ENCODE data around the gene TBC1D5. TPM values are rescaled to one million over a fixed set of nuclear protein-coding genes. Genes with fewer than 3 reads are reported as not detected.

TBC1D5 gene
- total and polyA plus RNA-seq, 2 donors (not counting 1 experiment from before 2014, with no cell fraction given) = 22.6 to 111 TPM

DNA sequence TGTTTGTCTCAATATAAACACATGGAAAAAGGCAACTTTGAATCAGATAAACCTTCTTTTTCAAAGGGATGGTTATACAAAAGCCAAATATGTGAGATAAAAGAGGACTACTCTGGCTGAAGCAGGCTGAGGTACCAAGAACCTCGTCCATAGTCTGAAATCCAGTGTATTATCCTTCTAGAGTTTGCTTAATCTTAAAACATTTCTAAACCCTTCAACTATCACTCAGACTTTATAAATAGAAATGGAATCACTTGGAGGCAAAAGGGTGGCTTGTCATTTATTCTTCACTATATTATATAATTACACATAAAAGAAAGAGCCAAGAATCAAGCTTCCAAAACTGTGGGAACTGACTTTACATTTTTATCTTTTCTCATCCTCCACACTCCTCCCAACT, 554.1 kb downstream of the TBC1D5 start:
- intact Hi-C loops (cut with micrococcal nuclease) = no loop called here
- Histone ChIP-seq H4K20me1 (ENCODE audit: control insufficient read depth, insufficient read depth, low read length, poor library complexity, severe bottlenecking) (no peaks in the 10 kb centered on the region), H3K4me2 (replicated peaks; ENCODE audit: low read depth, low read length, poor library complexity, severe bottlenecking) (no peak overlapping the region), H3K27me3 (replicated peaks in 1 of 4; ENCODE audit: control extremely low read depth in 1 of 4, control insufficient read depth in 3 of 4, insufficient read depth in 4 of 4, low read length in 3 of 4) (no peaks in the 10 kb centered on the region), H2AFZ (ENCODE audit: insufficient read depth, low read depth, low read length, poor library complexity, severe bottlenecking) (no peak overlapping the region), H3K4me1 (ENCODE audit: control insufficient read depth in 2 of 2, insufficient read depth in 2 of 2, low read length in 2 of 2) (peaks cover 10 to 16% of the 10 kb centered on the region in 2 donors), H3K27ac (ENCODE audit: low read length in 2 of 2) (no peak overlapping the region), H3K79me2 (ENCODE audit: control insufficient read depth, insufficient read depth, low read length) (no peaks in the 10 kb centered on the region), H3K9ac (ENCODE audit: low read length) (no peak overlapping the region), H3K9me3 (ENCODE audit: control extremely low read depth in 1 of 3, control insufficient read depth in 2 of 3, insufficient read depth in 1 of 3, low read length in 2 of 3) (no peaks in the 10 kb centered on the region), H3K4me3 (ENCODE audit: control extremely low read depth in 1 of 5, extremely low read depth in 1 of 5, insufficient read depth in 1 of 5, low read depth in 2 of 5, low read length in 4 of 5) (no peak overlapping the region), H3K36me3 (replicated peaks in 1 of 2; ENCODE audit: control extremely low read depth in 1 of 2, control insufficient read depth in 1 of 2, extremely low read depth in 1 of 2, insufficient read depth in 2 of 2, low read length in 1 of 2) (peaks cover 0 to 16% of the 10 kb centered on the region in 2 experiments)
- DNase-seq (no peak), ATAC-seq (ENCODE audit: low read depth) (no peak)
- no CpG with 5 or more reads among the region's 1 CpG for WGBS (ENCODE audit: insufficient coverage)
- ChIA-PET POLR2A (no interaction called here), CTCF (interaction anchor here (0.5 kb wide), 1 partner anchor 796 kb away, joined by 3 read pairs; no protein-coding TSS in a partner anchor)
- no peaks in the 10 kb centered on the region for H3K27me3 Mint-ChIP-seq
- H3K9me3 Mint-ChIP-seq (ENCODE audit: insufficient read depth) = no peaks in the 10 kb centered on the region
- H3K4me1 Mint-ChIP-seq = peaks cover 24% of the 10 kb centered on the region
- no peak overlapping the region for H3K4me3 Mint-ChIP-seq
- TF ChIP-seq, protein P1, sequence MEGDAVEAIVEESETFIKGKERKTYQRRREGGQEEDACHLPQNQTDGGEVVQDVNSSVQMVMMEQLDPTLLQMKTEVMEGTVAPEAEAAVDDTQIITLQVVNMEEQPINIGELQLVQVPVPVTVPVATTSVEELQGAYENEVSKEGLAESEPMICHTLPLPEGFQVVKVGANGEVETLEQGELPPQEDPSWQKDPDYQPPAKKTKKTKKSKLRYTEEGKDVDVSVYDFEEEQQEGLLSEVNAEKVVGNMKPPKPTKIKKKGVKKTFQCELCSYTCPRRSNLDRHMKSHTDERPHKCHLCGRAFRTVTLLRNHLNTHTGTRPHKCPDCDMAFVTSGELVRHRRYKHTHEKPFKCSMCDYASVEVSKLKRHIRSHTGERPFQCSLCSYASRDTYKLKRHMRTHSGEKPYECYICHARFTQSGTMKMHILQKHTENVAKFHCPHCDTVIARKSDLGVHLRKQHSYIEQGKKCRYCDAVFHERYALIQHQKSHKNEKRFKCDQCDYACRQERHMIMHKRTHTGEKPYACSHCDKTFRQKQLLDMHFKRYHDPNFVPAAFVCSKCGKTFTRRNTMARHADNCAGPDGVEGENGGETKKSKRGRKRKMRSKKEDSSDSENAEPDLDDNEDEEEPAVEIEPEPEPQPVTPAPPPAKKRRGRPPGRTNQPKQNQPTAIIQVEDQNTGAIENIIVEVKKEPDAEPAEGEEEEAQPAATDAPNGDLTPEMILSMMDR (IDR thresholded peaks at IDR 0.05) = no peak
- no peak for TF ChIP-seq EZH2 (IDR thresholded peaks at IDR 0.05; ENCODE audit: borderline replicate concordance, insufficient read depth, low read depth, low read length, poor library complexity, severe bottlenecking)
- H3K27ac Mint-ChIP-seq = no peak overlapping the region

DNA sequence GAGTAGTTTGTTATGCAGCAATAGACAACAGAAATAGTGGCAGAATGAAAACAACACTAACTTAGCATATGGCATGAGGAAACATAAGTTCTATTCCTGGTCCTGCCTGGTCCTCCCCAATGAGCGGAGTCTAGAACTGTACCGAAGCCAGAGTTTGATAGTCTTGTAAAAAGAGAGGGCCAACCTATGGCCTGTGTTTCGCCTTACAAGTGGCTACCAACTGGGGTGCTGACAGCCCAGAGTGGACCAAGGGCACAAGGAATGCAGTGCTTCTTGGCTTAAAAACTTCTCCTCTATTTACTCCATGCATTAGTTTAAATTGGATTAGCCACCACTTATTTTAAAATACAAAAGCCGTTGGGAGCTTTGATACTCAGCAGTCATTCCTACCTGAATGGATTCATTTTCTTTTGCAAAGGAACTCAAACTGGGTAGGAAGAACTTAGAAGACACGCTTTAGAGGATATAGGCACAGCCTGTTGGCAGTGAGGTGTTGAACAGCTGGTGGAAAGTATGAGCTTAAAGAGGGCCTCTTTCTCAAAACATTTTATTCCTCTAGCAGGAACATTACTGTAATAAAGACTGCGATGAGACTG, 554.7 kb downstream of the TBC1D5 start:
- no peaks in the 10 kb centered on the region for H3K27me3 Mint-ChIP-seq
- Histone ChIP-seq H3K9me3 (ENCODE audit: control extremely low read depth in 1 of 3, control insufficient read depth in 2 of 3, insufficient read depth in 1 of 3, low read length in 2 of 3) (no peaks in the 10 kb centered on the region), H3K9ac (ENCODE audit: low read length) (no peak overlapping the region), H4K20me1 (ENCODE audit: control insufficient read depth, insufficient read depth, low read length, poor library complexity, severe bottlenecking) (no peaks in the 10 kb centered on the region), H2AFZ (ENCODE audit: insufficient read depth, low read depth, low read length, poor library complexity, severe bottlenecking) (no peak overlapping the region), H3K4me2 (replicated peaks; ENCODE audit: low read depth, low read length, poor library complexity, severe bottlenecking) (no peak overlapping the region), H3K27me3 (replicated peaks in 1 of 4; ENCODE audit: control extremely low read depth in 1 of 4, control insufficient read depth in 3 of 4, insufficient read depth in 4 of 4, low read length in 3 of 4) (no peaks in the 10 kb centered on the region), H3K79me2 (ENCODE audit: control insufficient read depth, insufficient read depth, low read length) (no peaks in the 10 kb centered on the region), H3K4me1 (ENCODE audit: control insufficient read depth in 2 of 2, insufficient read depth in 2 of 2, low read length in 2 of 2) (peaks cover 13 to 16% of the 10 kb centered on the region in 2 donors), H3K27ac (ENCODE audit: low read length in 2 of 2) (no peak overlapping the region), H3K4me3 (ENCODE audit: control extremely low read depth in 1 of 5, extremely low read depth in 1 of 5, insufficient read depth in 1 of 5, low read depth in 2 of 5, low read length in 4 of 5) (no peak overlapping the region), H3K36me3 (replicated peaks in 1 of 2; ENCODE audit: control extremely low read depth in 1 of 2, control insufficient read depth in 1 of 2, extremely low read depth in 1 of 2, insufficient read depth in 2 of 2, low read length in 1 of 2) (peaks cover 0 to 23% of the 10 kb centered on the region in 2 experiments)
- H3K4me3 Mint-ChIP-seq = no peak overlapping the region
- ATAC-seq (ENCODE audit: low read depth) (no peak), DNase-seq (no peak)
- H3K27ac Mint-ChIP-seq = peak overlapping the region; percentile 16
- H3K4me1 Mint-ChIP-seq = peaks cover 24% of the 10 kb centered on the region
- CTCF ChIA-PET = interaction anchor here (1.2 kb wide), 1 partner anchor 586 kb away, joined by 3 read pairs; no protein-coding TSS in a partner anchor
- TF ChIP-seq, protein P1 (IDR thresholded peaks at IDR 0.05) = no peak
- TF ChIP-seq EZH2 (IDR thresholded peaks at IDR 0.05; ENCODE audit: borderline replicate concordance, insufficient read depth, low read depth, low read length, poor library complexity, severe bottlenecking) = no peak
- no peaks in the 10 kb centered on the region for H3K9me3 Mint-ChIP-seq (ENCODE audit: insufficient read depth)
- 100% methylated on average over 2 of the region's 6 CpGs for WGBS (ENCODE audit: insufficient coverage)
- POLR2A ChIA-PET = no interaction called here
- intact Hi-C loops (cut with micrococcal nuclease) = no loop called here

Data from B cell (primary cell).